NCI-H2029 (cell line): Measurements from ENCODE around the gene CCND2.

Experiments used
- DNase-seq: peaks from one replicate; lab custom pipeline; 2025; lab: John Stamatoyannopoulos, UW

The CCND2 gene

GRCh38 chr12:4256043-4256826 lies 17.3 kb upstream of the CCND2 start:
- no peak for DNase-seq

GRCh38 chr12:4257442-4257841 lies 16.1 kb upstream of the CCND2 start:
- DNase-seq = no peak

GRCh38 chr12:4259099-4259498 lies 14.5 kb upstream of the CCND2 start:
- DNase-seq = no peak

DNA sequence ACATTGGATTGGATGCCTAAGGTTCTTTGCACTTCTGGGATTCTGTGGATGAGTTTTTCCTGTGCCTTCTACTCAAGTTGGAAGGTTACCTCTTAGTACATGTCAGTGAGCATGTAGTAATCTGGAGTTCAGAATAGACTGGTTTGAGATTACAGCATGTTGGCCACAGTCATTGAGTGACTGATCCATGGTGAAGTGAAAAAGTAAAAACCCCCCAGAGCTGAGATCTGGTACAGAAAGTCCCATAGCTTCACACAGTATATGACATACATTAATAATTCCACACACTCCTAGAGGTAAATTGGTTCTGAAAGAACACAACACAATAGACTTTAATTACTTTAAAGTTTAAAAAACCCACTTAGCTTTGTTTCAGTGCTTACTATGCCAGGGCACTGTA lies 11.9 kb upstream of the CCND2 start:
- DNase-seq = no peak

DNA sequence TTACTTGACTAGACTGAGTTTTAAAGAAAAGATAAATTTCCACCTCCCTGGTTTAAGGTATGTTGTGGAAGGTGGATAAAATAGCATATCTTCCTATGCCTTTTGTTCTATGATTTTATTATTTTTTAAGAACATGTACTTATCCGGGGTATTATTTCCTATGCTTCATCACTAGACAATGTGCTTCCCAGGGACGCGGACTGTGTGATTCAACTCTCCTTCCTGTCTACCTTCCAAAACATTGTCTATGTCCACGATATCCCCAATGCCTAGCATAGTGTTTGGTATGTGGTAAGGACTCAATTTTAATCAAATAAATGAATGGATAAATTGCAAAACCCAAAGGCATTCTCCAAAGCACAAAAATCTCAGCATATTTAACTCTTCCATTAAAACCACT lies 8.3 kb upstream of the CCND2 start:
- no peak for DNase-seq

GRCh38 chr12:4266990-4267389 lies 6.6 kb upstream of the CCND2 start:
- no peak for DNase-seq

- DNase-seq = no peak
Observed at GRCh38 chr12:4267704-4268328, 5.7 kb upstream of the CCND2 start.

GRCh38 chr12:4268329-4269181 lies 5.0 kb upstream of the CCND2 start:
- DNase-seq = no peak

DNA sequence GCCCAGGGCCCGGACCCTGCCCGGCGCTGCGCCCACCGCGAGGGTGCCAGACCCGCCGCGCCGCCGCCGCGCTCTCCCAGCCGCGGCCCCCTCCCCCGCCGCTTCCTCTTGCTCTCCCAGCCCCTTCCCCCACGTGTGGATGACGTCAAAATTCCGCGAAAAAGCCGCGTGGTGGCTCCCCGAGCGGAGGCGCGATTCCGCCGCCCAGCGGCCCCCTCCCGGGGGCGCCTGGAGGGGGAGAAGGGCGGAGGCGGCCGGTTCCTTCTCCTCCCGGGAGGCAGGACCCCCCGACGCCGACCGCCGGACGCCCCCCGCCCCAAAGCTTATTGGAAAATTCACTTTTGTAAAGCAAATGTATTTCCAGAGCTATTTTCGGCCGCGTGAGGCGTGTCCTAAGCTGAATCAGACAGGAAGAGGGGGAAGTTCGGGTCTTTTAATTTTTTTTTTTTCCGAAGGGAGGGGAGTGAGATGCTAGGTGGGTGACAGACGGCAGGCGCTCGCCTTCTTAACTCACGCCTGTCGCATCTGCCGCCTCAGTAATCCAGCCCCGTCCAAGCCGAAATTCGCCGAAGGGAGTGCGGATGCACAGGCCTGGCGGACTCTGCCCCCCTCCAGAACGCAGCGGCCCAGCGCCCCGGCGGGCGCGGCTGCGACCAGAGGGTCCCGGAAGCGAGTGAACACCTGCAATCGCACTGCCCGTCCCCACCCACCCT lies 4.1 kb upstream of the CCND2 start:
- no peak for DNase-seq

- no peak for DNase-seq
Observed at GRCh38 chr12:4270016-4270830, 3.3 kb upstream of the CCND2 start.

DNA sequence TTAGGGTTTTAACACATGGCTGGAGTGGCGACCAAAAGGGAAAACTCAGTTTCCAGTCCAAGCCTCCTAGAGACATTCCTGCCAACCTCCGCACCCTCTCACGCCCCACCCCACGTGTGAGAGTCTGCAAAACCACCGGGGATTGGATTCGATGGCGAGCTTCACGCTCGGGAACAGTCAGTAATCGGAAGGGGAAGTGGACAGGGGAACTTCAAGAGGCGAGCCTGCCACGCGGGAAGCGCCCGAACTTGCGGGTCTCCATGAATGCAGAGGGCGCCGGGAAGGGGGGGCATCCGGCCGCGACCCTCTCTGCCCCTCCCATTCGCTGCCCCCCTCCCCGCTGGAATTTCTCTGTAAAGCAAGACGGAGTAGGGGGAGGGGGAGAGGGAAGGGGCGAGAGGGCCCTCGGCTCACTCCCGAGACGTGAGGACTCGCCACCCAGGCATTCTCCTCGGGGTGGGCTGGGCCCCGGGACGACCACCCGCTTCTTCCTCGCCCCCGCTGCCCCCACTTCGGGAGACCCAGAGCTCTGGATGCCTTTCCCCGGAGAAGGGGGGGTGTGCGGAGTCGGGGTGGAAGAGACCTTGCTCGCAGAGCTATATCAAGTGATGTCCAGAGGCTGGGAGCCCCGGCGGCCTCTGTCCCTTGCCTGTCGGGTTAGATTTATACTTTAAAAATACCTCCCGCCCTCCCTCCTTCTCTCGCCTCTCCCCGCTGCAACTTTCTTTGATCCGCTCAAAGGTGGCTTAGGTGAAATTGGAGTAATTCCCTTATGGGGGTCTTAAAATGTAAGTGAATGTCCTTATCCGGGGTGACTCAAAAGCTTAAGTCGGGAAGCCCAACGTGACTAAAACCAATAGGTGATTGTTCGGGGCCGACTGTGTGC lies 2.5 kb upstream of the CCND2 start:
- DNase-seq = no peak

DNA sequence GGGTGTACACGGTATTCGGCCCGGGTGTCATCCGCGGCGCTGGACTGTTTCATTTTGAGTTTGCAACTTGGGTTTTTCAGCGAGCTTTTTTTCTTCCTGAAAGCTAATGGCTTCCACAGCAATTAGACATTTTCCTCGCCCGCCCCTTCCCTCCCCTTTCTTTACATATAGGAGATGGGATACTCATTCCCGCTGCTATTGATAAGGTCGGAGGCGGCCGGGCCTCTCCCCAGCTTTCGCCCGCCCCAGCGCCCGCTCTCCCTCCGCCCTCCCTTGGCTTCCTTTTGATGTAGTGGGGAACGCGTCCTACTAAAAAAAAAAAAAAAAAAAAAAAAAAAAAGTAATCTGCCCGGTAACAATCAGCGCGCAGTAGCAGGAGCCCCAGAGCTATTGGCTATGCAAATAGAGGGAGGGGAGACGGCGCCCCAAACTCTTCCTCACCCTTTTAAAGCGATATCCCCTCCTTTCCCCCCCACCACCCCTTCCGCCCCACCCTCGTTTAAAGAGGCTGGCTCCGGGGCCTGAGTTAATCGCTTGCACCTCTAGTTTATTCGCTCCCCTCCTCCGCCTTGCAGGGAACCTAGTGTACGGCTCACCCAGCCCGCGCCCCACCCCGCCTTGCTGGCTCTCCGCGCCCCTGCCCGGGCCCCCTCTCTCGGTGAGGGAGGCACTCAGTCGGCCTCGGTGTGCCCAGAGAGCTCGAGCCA lies 1.7 kb upstream of the CCND2 start:
- no peak for DNase-seq

DNA sequence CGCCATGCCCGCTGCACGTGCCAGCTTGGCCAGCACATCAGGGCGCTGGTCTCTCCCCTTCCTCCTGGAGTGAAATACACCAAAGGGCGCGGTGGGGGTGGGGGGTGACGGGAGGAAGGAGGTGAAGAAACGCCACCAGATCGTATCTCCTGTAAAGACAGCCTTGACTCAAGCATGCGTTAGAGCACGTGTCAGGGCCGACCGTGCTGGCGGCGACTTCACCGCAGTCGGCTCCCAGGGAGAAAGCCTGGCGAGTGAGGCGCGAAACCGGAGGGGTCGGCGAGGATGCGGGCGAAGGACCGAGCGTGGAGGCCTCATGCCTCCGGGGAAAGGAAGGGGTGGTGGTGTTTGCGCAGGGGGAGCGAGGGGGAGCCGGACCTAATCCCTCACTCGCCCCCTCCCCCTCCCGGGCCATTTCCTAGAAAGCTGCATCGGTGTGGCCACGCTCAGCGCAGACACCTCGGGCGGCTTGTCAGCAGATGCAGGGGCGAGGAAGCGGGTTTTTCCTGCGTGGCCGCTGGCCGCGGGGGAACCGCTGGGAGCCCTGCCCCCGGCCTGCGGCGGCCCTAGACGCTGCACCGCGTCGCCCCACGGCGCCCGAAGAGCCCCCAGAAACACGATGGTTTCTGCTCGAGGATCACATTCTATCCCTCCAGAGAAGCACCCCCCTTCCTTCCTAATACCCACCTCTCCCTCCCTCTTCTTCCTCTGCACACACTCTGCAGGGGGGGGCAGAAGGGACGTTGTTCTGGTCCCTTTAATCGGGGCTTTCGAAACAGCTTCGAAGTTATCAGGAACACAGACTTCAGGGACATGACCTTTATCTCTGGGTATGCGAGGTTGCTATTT lies 914 bp upstream of the CCND2 start:
- no peak for DNase-seq

DNA sequence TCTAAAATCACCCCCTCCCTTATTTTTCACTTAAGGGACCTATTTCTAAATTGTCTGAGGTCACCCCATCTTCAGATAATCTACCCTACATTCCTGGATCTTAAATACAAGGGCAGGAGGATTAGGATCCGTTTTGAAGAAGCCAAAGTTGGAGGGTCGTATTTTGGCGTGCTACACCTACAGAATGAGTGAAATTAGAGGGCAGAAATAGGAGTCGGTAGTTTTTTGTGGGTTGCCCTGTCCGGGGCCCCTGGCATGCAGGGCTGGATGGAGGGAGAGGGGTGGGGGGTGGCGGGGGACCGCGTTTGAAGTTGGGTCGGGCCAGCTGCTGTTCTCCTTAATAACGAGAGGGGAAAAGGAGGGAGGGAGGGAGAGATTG lies 300 bp upstream of the CCND2 start:
- DNase-seq = no peak

DNA sequence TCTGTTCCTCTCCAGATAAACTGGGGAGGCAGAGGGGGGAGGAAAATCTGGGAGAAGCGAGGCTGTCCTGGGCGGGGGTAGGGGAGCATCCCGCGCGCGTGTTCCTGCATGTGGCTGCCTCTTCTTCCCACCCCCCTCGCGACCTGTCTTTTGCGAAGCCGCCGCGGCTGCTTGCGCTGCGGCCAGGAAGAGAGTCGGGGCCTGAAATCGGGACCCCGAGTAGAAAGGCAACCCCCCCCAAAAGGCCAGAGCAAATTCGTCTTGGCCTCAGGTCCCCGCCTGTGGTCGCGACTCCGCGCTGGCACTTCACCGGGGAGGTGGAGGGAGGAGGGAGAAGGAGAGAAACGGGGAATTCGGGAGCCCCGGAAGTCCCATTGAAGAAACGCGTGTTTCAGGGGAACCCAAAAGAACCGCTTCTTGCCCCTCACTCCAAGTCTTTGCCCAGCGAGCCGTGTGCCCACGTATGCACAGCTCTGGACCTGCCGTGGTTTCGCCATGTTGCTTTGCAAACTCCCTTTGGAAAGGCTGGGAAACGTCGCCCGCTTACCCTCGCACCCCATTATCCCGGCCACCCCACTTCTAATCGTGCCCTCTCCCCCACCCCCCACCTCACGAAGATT lies 944 bp downstream of the CCND2 start:
- DNase-seq = no peak

DNA sequence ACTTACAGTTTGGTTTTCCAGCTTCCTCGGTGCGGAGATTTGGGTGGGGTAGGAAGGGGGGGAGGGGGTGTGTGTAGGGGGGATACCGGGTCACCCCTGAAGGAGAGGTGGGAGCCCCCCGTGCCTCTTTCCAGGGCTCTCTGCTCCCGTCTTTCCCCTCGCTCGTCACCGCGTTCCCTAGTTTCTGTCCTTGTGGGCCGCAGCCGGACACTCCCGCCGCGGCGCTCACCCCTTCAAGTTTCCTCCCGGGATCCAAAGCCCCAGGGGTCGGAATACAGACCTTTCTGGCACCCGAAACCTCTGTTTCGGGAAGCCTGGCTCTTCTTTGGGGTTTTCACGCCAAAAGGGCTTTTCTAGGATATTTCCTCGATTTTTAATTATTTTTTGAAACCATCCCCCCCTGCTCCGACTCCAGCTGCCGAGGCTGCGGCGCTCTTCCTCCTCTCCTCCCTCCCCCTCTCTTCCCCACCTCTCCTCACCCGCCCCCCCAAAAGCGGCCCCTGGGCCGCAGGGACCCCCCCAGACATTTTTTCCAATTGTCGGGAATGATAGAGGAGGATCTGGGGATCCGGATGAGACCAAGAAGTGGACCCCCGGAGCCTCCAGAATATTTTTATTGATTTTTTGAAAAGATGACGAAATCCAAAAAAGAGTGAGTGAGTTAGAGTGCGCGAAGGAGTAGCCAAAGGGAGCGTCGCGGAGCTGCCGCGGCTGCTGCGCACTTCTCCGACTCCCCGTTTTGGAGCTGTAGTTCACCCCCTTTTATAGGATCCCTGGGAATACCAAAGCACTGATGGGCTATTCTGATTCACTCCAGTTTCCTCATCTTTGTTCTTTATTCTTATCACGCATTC lies 1.7 kb downstream of the CCND2 start:
- DNase-seq = no peak

DNA sequence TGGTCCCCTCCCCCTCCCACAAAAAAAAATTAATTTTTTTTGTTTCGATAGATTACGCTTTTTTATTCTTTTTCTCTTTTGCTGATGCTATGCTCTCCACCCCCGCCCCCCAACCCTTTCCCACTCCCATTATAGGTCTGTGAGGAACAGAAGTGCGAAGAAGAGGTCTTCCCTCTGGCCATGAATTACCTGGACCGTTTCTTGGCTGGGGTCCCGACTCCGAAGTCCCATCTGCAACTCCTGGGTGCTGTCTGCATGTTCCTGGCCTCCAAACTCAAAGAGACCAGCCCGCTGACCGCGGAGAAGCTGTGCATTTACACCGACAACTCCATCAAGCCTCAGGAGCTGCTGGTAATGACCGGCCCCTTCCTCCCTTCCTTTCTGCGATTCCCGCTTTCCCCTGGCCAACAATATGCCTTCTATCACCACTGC lies 2.3 kb downstream of the CCND2 start:
- DNase-seq = no peak
